RKO (cell line): ENCODE measurements around the gene KCNMA1.

Experiments used
- DNase-seq: peaks from one replicate; pipeline ENCODE4 v3.0.0-alpha.2; 2016; ENCODE audit warnings: low spot score

The KCNMA1 gene

DNA sequence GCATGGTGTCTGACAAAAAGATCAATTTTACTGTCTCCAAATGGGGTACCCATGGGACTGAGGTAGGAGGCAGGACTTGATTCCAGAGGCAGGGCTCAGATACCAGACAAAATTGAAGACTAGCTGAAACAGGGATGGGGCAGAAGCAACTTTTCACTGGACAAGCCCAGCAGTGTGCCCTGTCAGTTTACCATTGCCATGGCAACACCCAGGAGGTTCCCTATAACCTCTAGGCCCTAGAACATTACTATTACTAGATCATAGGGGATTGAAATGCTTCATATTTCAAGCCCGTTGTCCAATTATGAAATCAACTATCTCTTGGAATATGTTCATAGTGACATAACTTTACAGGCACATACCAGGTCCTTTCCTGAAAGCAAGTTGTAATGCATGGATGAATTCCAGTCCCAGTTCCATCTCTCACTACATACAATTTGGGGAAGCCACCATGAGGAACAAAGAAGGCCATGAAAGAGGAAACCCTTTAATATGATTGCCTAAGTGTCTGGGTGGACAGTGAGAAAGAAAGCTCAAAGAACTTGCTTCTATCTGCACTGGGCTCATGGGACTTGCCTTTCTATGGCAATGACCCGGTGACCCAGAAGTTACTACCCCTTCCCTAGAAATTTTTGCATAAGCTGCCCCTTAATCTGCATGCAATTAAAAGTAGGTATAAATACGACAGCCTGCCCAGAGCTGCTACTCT is 557.9 kb downstream of the KCNMA1 start:
- DNase-seq: no peak

- DNase-seq: no peak
Observed at GRCh38 chr10:77077316-77077945, 560.2 kb downstream of the KCNMA1 start.

DNA sequence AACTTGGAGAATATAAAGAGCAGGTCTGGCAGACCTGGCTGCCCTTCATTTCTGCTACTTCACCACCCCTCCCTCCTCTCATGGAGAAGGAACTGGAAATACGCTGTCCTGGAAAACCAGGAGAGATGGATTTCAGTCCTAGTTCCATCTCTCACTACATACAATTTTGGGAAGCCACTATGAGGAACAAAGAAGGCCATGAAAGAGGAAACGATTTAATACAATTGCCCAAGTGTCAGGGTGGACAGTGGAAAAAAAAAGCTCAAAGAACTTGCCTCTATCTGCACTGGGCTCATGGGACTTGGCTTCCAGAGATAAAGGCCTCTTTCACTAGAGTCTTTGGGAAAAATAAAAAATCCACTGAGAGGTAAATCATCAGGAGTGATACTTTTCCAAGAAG is 561.7 kb downstream of the KCNMA1 start:
- DNase-seq: no peak

DNA sequence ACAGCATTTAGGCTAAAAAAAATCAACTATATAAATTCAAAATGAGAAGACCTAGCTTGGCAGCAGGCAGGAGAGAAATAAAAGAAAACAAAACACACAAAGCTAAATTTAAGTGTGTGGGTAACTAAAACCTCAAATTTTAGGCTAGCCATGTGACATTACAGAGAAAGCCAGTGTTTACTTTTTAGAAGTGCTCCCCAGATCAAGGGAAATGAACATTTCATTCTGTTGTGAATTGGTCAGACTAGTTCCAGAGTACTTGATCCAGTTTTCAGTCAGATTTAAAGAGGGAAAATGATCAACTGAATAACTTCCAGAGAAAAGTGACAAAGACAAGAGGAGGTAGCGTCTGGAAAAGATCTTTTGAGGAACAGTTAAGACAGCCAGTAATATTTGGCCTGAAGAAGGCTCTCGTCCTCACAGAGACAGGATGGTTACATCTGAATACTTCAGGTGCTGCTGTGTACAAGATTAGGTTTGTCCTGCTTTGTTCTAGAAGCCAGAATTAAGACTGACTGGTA is 563.4 kb downstream of the KCNMA1 start:
- no peak for DNase-seq

DNA sequence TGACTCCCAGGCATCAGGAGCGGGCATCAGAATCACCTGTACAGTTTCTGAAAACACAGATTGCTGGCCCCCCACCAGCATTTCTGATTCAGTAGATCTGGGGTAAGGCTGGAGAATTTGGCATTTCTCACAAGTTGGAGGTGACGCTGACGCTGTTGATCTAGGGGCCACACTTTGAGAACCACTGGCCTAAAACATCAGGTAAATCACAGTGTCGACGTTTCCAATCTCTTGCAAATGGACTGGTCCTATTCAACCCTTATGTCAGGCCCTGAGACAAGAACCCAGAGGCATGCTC is 564.0 kb downstream of the KCNMA1 start:
- no peak for DNase-seq

GRCh38 chr10:77072836-77073662 is 564.6 kb downstream of the KCNMA1 start:
- no peak for DNase-seq

- DNase-seq: no peak
Observed at GRCh38 chr10:77072361-77072835, 565.2 kb downstream of the KCNMA1 start.

DNA sequence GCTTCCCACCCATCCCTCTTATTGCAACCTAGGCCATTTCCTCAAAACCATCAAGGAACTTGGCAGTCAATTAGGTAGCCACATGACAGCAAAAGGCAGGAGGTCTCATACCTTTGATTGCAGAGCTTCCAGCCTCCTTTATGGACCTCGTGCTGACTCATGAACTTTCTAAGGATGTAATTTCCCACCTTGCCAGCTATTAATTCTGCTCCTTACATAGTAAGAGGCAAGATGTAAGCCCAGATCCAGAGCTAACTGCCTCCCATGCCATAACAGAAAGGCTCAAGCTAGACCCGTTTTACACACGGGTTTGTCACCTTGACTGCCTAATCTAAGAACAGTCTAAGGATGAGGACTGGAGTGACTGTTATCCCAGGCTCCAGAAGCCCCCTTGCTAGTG is 565.7 kb downstream of the KCNMA1 start:
- DNase-seq: no peak

- DNase-seq: no peak
Observed at GRCh38 chr10:77071001-77071511, 566.6 kb downstream of the KCNMA1 start.

GRCh38 chr10:77070346-77070745 is 567.3 kb downstream of the KCNMA1 start:
- no peak for DNase-seq

DNA sequence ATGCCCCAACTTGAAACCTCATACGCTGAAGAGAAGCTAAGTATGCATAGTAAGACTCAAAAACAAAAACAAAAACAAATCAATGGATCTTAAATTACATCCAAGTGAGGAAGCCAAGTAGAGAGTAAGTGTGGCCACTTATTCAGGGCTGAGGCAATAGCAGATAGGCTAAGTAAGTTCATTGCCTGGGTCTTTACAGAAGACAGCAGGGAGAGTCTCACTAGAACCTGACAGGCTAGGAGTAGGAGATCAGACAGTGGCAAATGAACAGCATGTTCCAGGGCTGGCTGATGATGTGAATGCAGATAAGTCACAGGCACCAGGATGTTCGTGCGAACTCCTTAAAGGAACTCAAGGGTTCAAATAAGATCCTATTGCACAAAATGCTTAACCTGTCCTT is 568.6 kb downstream of the KCNMA1 start:
- no peak for DNase-seq

- DNase-seq: no peak
Observed at GRCh38 chr10:77068272-77068671, 569.3 kb downstream of the KCNMA1 start.

DNA sequence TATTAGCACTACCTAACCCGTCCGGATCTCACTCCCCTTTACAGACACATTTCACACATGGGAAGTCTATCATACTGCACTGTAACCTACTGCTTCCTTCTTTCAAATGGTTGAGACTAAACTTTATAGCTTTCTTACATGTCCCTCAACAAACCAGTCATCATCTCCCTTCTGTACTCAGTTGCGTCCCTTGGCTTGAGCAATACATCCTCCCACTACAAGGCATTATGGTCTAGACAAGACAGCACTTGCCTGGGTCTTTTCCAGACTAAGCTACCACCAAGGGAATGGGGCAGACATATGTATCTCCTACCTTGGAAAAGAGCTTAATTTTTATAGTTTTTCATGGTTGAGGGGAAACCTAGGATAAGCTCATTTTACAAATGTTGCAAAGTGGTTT is 575.2 kb downstream of the KCNMA1 start:
- no peak for DNase-seq

GRCh38 chr10:77060913-77061312 is 576.7 kb downstream of the KCNMA1 start:
- no peak for DNase-seq

GRCh38 chr10:77056650-77057049 is 581.0 kb downstream of the KCNMA1 start:
- no peak for DNase-seq

DNA sequence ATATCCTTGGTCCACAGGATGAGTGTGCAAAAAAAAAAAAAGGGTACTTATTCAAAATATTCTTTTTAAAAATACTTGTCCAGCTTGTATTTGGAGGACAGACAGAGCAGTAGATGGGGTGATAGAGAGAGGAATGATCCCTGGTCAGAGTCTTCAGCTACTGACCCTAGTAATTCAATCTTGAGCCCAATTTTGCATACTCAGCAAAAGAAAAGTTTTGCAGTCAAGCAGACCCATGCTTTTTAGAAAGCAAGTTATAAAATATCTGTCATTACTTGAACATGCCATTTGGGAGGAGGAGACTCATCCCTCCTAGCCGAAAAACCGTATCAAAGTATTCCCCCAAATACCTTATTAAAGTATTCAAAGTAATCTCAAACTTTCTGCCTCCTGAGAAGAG is 585.0 kb downstream of the KCNMA1 start:
- DNase-seq: no peak

DNA sequence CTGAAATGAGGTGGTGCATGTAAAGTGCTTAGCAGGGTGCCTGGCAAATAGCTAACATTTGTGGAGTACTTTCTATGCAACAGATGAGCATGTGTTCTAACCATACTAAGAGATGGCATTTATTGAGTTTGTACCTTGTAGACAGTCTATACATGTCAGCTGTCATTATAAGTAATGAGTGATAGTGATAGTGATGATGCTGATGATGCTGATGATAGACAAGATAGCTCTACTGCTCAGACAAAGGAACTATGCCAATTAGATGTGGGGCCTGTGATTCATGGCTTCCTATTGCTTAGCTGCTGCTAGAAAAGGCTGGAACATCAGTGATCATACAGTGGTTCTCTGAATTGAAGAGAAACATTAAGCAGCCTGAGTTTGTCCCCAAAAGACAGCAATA is 585.8 kb downstream of the KCNMA1 start:
- DNase-seq: no peak

DNA sequence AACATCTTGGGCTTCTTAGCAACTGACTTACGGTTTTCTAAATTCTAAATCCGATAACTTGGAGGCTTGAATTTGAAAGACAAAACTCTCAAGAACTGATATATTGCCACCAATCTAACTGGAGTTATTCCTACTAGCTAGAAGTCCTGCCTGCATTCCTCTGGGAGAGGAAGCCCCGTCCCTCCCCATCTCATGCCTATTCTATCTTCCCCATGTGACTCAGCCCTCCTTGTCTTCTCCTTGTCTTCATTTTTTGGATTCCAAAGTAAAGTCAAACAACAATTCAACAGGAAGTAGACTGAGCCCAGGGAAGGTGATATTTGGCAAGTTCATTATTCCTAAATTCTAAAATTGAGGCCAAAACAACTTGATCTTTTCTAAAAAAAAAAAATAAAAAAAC is 587.7 kb downstream of the KCNMA1 start:
- no peak for DNase-seq

DNA sequence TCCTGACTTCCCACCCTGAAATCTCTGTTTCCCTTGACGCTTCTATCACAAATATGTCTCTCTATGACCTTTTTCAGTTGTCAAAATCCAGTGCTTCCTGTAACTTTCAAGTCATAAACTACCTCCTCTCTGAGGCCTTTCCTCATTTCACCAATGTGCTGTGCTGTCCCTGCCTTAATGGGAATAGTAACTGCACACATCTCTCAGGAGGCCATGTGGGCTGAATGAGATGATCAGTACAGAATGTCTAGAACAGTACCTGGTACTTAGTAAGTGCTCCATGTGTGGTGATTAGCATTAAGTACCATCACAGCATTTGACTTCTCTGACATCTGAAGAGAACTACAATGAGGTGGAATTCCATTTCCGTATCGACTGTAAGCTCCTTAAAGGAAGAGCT is 588.5 kb downstream of the KCNMA1 start:
- DNase-seq: no peak

- DNase-seq: no peak
Observed at GRCh38 chr10:77045085-77045484, 592.5 kb downstream of the KCNMA1 start.

- DNase-seq: no peak
Observed at GRCh38 chr10:77043420-77043763, 594.2 kb downstream of the KCNMA1 start.

DNA sequence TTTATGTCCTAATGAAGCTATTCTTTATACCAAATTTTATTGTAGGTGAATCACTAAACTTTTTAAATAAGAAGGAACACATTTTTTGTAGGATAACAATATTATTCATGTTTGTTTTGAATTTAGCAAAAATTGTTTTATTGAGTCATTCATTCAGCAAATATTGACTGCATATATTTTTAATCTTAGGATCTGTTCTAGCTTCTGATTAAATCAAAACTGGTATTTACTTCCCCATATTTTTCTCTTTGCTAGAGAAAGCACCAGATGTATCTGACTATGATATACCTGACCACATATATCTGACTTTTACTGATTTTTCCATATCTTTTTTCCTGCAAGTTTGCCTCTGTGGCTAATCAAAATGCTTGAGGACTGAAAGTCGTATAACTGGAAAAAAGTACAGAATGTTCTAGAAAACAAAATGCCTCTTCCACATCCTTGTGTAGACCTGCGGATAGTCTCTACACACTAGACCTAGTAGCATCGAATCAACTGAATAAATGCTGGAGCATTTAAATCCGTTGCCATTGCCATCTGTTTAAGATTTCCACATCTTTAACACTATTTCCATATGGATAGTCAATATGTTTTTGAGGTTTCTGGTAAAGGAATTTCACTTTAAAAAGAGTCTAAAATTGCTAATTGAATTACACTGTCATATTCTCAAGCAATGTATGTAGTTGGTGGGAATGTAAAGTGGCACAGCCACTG is 594.7 kb downstream of the KCNMA1 start:
- DNase-seq: no peak
